GM18520 (cell line): ENCODE results near the gene LRRC41.
"Not testable (repeated sequence)": the region's sequence is repeated elsewhere in the genome, so short reads cannot be mapped to it uniquely, and the experiment has no call there.

ENCODE experiments used
- ATAC-seq: cut with Tn5 transposase; IDR thresholded peaks from one replicate; pipeline ENCODE4 v1.9.1; 2021; ENCODE audit not compliant: unreplicated experiment

LRRC41 gene

DNA sequence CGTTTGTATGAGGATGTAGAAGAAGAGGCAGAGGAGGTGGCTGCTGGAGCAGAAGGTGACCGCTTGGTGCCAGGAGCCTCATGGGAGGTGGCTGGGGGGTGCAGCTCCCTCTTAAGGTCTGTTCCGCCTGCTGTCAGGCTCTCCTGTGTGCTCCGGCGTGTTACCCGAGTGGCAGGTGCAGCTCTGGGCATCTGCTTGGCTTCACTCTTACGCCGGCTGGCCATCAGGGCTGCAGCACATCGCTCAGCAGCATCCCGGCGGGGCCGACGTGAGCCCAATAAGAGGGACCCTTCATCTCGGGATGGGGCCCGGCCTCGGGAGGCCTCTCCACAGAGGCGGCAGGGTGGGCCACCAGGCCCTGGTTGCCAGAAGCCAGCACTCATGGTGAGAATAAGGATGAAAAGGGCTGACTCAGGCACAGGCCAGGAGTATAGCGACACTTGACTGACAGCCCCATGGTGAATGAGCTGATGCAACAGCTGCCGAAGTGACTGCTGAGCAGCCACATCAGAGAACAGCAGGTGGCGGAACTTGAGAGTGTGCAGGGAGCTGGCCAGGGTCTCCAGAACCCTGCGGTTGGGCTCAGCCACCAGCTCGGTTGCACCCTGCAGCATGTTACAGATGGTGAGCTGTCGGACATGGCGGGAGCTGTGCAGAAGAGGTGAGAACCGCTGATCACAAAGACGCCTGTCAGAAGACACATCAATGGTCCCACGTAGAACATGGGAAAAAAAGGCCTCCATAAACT, 17.5 kb downstream of the LRRC41 start:
- no peak for ATAC-seq

- ATAC-seq: no peak
Measured at GRCh38 chr1:46284597-46285564, 18.5 kb downstream of the LRRC41 start.

- no peak for ATAC-seq
Measured at GRCh38 chr1:46284058-46284457, 19.4 kb downstream of the LRRC41 start.

DNA sequence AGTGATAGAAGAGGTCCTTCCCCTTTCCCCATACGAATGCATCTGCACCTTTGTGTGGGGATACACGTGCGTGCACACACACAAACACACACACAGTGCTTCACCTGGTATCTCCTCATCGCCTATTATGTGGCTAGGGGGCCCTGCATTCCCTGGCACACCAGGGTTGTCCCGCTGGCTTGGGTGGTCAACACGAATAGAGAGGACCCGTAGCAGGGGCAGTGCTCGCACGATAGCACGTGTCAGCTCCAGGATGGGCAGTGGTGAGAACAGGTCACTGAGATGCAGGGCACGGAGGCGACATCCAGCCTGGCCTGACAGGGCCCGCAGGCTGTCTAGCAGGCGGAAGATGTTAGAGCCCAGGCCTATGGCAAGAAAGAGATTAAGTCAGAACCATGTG, 22.4 kb downstream of the LRRC41 start:
- no peak for ATAC-seq

DNA sequence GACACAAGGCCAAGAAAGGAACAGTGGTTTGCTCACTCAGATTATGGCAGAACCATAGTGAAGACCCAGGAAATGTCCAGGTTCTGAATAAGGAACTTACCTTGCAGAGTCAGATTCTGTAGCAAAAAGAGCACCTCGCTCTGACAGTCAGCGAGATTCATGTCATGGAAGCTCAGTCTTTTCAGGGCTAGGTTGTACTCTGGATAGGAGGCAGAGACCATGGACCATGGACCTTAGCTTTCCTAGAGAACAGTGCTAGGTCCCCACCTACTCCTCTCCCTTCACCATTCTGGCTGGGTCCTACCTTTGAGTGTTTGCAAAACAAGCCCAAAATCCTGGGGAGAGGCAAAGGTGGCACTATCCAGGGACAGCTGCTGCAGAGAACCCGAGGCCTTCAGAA, 23.3 kb downstream of the LRRC41 start:
- ATAC-seq: no peak

- ATAC-seq: no peak
Measured at GRCh38 chr1:46278807-46279206, 24.6 kb downstream of the LRRC41 start.

GRCh38 chr1:46277658-46278373, 25.6 kb downstream of the LRRC41 start:
- no peak for ATAC-seq

DNA sequence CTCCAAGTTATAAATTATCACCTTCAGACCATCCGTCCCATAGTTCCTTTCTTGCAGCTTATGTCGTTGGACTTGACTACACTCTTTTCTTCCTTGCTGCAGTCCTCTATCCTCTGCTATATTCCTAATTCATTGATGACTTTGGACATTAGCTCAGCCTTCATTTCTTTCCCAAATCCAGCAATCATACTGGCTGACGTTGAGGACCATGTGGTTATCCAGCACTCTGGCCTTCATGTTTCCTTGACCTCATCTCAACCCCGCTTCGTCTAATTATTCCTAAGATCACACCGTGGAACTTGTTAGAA, 28.4 kb downstream of the LRRC41 start:
- no peak for ATAC-seq

DNA sequence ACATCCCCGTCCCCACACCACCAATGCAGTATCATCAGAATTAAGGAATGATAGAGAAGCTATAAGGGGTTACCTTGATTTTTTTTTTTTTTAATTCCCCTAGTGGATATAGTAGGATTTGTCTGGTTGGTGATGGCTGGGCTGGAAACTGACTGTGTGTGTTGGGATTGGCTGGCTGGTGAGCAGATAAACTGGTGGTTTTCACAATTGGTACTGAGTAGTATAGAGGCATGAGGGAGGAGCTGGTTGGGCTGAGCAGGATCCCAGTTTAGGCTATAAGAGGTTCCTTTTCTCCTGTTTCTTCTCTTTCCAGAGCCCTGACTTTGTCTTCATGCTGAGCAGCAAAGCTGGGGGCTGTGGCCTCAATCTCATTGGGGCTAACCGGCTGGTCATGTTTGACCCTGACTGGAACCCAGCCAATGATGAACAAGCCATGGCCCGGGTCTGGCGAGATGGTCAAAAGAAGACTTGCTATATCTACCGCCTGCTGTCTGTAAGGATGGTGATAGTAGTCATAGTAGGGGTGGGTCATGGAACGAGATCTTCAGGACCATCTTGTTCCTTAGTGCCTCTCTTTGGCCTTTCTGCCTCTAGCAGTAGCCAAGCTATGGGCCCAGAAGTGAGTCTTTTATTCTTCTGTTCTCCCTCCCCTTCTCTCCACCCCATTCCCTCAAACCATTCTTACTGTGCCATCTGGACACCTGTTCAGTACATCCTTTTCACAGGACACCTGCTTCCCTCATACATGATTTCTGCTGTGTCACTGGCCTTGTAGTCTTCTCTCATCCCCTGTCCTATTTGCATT, 29.0 kb downstream of the LRRC41 start:
- ATAC-seq: no peak

DNA sequence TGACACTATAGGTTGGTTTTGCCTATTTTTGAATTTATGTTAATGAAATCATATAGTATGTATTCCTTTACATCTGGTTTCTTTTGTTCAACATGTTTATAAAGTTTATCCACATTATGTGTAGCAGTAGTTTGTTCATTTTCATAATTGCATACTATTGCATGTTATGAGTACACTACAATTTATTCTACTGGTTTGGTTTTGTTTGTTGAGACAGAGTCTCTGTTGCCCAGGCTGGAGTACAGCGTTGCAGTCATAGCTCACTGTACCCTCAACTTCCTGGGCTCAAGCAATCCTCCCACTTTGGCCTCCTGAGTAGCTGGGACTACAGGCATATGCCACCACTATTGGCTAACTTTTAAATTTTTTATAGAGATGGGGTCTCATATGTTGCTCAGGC, 34.8 kb downstream of the LRRC41 start:
- no peak for ATAC-seq

DNA sequence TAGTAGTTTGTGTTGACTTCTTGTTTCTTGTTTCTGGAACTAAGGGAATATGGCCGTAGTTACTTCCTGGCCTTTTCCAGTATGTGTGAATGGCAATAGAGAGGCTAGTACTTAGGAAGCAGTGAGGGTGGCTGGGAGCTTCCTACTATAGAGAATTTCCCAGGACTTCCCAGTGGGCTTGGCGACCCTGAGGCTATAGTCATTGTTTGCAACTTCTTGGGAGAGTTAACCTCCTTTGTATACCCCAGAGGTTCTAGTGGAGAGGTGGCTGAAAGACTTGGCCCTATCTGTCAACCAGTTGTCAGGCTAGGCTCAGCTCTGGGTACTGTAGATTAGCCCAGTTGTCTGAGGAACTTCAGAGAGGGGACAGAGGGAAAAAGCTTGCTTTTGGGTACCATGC, 40.3 kb downstream of the LRRC41 start:
- no peak for ATAC-seq

- no peak for ATAC-seq
Measured at GRCh38 chr1:46262508-46262907, 40.9 kb downstream of the LRRC41 start.

GRCh38 chr1:46256523-46256922, 46.9 kb downstream of the LRRC41 start:
- no peak for ATAC-seq

- ATAC-seq: no peak
Measured at GRCh38 chr1:46254668-46255067, 48.7 kb downstream of the LRRC41 start.

DNA sequence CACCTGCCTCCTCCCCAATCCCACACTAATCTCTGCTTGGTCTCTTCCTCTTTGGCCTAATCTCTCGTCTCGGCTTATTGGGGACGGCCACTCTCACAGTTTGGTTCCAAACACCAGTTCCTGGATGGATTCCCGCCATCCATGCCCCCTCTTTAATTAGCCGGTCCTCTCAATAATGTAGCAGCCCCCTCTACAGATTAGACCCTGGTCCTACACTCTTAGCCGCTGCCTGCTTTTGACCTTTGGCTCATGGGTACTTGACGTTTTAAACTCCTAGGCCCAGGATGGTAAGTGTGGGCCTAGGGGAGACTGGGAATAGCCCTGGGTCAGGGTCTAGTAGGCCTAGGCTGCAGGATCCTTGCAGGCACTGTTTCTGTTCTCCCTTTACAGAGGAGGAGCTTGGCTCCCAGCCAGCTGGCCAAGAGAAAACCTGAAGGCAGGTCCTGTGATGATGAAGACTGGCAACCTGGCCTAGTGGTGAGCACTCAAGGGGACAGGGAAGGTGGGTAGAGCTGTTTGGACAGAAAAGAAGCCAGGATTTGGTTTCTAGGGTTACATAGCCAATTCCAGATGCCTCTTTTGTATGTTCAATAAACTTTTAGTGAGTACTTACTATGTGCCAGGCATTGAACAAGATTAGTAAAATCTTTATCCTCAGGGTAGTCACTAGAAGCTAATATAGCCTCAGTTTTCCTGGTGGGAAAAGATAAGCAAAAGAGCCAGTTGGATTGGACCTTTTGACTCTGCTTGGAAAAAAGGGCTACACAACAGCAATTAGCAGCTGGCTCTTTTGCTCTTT, 55.1 kb downstream of the LRRC41 start:
- no peak for ATAC-seq

DNA sequence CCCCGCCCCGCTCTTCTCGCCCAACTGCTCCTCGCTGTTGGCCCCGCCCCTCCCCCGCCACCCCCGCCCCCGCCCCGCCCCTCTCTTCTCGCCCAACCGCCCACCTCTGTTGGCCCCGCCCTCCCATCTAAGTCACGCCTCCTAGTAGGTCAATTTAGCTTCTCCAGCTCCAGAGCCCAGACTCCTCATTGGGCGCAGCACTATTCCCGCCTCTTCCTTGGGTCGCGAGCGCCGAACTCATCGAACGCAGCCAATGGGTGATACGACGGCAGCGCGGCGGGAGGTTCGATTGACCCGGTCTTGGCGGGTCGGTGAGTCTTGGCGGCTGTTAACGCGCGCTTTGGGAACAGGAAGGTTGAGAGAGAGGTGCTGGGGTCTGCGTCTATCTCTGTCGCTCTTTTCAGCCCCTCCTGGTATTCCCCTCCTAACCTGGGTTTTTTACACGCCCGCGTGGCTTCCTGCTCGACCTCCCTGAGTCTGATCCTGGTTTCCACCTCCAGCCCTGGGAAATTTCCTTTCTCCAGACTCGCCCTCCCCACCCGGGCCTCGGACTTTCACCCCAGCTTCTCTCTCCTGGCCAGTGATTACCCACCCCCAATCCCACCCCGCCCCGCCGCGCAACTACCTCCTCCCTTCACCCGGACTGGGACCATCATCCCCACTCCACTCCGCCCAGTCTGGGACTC, 55.8 kb downstream of the LRRC41 start, which contains the start of gene RAD54L:
Gene RAD54L, plus strand, starts transcription at position 328 of the 686 bp plus-strand sequence. CDS start 643 bp downstream, outside the sequence.
- ATAC-seq: peak; percentile 94

DNA sequence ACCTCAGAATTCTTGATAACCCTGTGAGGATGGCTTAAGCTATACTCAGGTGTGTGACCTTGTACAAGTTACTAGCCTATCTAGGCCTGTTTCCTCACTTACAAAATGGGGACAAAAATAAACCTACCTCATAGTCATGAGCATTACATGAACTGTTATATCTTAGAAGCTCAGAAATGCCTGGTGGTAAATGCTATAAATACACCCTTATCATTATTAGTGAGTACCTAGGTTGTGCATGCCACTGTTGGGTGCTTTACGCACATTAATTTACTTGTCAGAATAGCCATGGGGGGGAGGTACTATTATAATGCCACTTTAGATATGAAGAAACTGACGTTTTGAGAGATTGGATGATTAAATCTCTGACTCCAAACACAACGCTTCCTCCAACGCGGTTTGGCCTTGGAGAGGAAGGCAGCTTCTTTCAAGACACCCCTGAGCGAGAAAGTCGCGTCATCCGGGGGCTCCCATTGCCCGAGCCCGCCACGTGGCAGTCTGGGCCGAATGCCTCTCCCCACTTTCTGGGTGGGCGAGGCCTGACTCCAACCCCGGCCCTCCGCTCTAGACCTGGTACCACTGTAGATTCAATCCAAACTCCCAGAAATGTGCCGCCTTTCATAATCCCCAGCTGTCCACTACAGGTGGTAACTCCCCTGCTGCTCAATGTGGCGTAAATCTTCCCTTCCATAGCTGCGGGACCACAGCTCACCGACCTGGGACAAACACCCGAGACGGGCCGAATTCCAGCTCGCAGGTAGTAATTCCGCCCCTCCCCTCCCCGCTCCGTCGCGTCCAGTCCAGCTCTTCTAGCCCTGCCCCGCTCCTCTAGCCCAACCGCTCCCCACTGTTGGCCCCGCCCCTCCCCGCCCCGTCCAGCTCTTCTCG, 56.6 kb downstream of the LRRC41 start:
- peak; percentile 24 for ATAC-seq

GRCh38 chr1:46246136-46246535, 57.3 kb downstream of the LRRC41 start:
- ATAC-seq: not testable (repeated sequence)
